ENCODE results near the gene SEMA3D.

GRCh38 chr7:85054306-85054705 lies 132.6 kb downstream of the SEMA3D start:
- TF ChIP-seq YY1 (IDR thresholded peaks at IDR 0.05; ENCODE audit: insufficient read depth, insufficient read length) (no peak), SUZ12 (IDR thresholded peaks at IDR 0.05; ENCODE audit: extremely low read depth, insufficient read depth, insufficient read length) (no peak)
